H54 (cell line): Measurements from ENCODE around the gene UBE2E1.

ENCODE experiments used
- DNase-seq: peaks from one replicate; pipeline ENCODE4 v3.0.0; 2011; ENCODE audit warnings: low spot score, mixed read lengths; ENCODE audit not compliant: insufficient read length
- FAIRE-seq: peaks from 3 replicates; lab custom pipeline; 2011; peaks lifted over from hg19 to GRCh38; lab: Jason Lieb, UNC
- POLR2A ChIP-seq: IDR thresholded peaks from 2 replicates; pipeline ENCODE4 v1.6.1; 2011; ENCODE audit warnings: low read depth, mild to moderate bottlenecking, low read length

Gene UBE2E1

DNA sequence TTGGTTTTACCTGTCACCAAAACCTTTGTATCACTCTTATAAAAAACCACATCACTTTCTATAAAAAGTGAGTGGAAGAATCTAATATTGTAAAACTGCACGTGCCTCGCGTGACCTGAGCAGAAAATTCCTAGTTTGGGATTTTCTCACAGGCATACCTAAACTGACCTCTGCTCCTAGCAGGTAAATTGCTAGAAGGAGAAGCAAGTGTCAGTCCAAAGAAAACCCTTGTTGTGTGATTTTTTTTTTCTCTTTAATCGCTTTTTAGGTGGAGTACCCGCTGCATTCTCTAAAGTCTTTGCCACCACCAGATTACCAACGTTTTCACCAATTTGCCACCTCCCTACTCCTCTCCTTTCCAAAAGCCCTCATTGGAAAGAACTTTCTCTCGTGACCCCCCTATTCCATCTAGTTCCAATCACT lies 534 bp upstream of the UBE2E1 start:
- TF ChIP-seq POLR2A, result no peak
- peak; percentile 58 for FAIRE-seq
- DNase-seq, result no peak

- peak; percentile 57 for FAIRE-seq
- TF ChIP-seq POLR2A, result no peak
- DNase-seq, result peak; percentile 33
Observed at GRCh38 chr3:23806534-23807423, 1.0 kb downstream of the UBE2E1 start.

- DNase-seq (no peak), FAIRE-seq (no peak)
- no peak for TF ChIP-seq POLR2A
Observed at GRCh38 chr3:23807424-23808015, 1.8 kb downstream of the UBE2E1 start.

GRCh38 chr3:23808525-23808924 lies 2.8 kb downstream of the UBE2E1 start:
- DNase-seq (no peak), FAIRE-seq (no peak)
- no peak for TF ChIP-seq POLR2A

- FAIRE-seq, result no peak
- TF ChIP-seq POLR2A, result no peak
- no peak for DNase-seq
Observed at GRCh38 chr3:23809294-23809693, 3.5 kb downstream of the UBE2E1 start.

- FAIRE-seq, result no peak
- no peak for TF ChIP-seq POLR2A
- no peak for DNase-seq
Observed at GRCh38 chr3:23809840-23810342, 4.1 kb downstream of the UBE2E1 start.

GRCh38 chr3:23810343-23811184 lies 4.8 kb downstream of the UBE2E1 start:
- DNase-seq (peak; percentile 24), FAIRE-seq (no peak)
- no peak for TF ChIP-seq POLR2A

DNA sequence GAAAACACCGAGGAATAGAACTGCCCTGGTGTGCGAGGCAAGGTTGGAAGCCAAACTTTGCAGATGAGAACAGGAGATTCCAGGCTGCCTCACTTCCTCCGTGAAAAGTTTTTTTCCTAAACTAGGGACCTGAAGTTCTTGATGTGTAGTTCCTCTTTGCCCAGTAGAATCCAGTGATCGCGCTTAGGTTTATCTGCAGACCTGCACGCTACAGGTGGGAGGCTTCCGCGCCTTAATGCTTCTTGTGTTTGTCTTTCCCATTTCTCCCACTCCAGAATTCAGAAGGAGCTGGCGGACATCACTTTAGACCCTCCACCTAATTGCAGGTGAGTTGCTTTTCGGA lies 5.4 kb downstream of the UBE2E1 start:
- FAIRE-seq (peak; percentile 15), DNase-seq (no peak)
- TF ChIP-seq POLR2A, result no peak

DNA sequence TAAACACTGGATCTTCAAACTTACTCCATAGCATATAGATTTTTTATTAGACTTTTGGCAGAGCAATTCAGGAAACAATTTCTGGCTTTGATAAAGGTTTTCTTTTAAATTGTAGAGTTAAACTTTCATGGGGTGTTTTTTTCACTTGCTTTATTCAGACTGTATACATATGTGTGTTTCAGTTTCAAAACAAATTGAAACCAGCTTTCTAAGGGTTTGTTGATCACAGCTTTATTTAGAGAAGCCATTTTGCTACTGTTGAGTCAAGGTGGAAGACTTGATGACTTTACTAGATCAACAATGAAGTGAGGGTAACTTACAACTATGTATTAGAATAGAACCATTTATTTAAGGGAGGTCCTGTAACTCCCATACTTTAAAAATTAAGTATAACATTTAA lies 6.2 kb downstream of the UBE2E1 start:
- no peak for DNase-seq
- peak; percentile 64 for FAIRE-seq
- TF ChIP-seq POLR2A, result no peak

DNA sequence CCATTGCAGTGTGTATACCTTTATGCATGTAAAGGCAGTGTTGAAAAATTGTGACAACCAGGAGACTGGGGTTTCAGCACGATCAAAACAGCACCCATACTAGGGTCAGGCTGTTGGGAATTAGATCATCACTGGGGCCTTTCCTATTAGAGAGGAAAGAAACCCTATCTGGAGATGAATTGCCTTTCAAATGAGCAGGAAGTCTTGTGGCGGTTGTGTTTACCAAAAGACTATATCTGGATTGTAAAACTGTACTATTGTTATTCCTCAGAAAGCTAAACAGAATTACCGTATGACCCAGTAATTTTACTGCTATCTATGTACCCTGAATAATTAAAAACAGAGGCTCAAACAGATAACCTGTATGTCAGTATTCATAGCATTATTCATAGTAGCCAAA lies 10.1 kb downstream of the UBE2E1 start:
- TF ChIP-seq POLR2A, result no peak
- DNase-seq, result no peak
- FAIRE-seq, result peak; percentile 30

DNA sequence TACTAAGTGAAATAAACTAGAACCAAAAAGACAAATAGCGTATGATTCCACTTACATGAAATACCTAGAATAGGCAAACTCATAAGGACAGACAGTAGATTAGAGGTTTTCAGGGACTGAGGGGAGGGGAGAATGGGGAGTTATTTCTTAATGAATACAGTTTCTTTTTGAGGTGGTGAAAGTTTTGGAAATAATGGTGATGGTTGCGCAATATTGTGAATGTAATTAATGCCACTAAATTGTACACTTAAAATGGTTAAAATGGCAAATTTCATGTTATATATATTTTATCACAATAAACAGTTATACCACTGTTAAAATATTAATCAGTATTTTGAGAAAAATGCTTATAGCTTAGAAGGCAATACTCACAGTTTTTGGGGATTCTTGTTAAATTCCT lies 11.0 kb downstream of the UBE2E1 start:
- FAIRE-seq, result no peak
- TF ChIP-seq POLR2A, result no peak

DNA sequence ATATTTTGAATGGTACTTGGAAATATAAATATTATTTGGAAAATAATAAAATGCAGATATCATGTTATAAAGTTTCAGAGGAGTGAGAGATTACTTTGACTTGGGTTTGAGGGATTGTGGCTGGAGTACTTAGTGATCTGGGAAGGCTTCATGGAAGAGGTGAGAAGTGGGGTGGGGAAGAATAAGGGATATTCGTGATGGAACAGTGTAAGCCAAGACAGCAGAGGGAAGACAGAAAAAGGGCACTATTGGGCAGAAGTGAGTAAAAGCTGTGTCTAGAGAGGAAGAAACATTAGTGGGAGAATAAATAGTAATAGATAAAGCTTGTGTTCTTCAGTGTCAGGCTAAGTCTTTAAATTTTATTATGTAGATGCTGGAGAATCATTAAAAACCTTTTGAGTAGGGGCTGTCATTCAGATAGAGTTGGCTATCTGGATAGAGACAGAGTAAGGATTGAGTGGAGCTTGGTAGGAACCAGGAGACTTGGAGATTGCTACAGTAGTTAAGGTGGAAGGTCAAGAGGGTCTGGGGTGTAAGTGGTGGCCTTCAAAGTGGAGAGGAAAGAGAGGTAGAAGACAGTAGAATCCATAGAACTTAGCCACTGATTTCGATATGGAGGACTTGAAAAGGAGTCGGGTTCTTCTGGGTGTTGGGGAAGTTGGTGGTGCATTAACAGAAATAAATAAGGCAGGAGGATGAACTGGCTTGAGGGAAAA lies 11.9 kb downstream of the UBE2E1 start:
- no peak for DNase-seq
- no peak for FAIRE-seq
- TF ChIP-seq POLR2A, result no peak

More for the DNA sequence above, 11.0 kb downstream of the UBE2E1 start:
- no peak for DNase-seq
